Endothelial cell of hepatic sinusoid (primary cell): ENCODE results near the gene QPRT.
"Not testable (repeated sequence)": the region's sequence is repeated elsewhere in the genome, so short reads cannot be mapped to it uniquely, and the experiment has no call there.

Experiments
- in situ Hi-C: cut with HindIII; loops from 2 replicates; pipeline ENCODE4 v1.10.0; 2017; ENCODE audit warnings: low sequenced_read_pairs

The QPRT gene

DNA sequence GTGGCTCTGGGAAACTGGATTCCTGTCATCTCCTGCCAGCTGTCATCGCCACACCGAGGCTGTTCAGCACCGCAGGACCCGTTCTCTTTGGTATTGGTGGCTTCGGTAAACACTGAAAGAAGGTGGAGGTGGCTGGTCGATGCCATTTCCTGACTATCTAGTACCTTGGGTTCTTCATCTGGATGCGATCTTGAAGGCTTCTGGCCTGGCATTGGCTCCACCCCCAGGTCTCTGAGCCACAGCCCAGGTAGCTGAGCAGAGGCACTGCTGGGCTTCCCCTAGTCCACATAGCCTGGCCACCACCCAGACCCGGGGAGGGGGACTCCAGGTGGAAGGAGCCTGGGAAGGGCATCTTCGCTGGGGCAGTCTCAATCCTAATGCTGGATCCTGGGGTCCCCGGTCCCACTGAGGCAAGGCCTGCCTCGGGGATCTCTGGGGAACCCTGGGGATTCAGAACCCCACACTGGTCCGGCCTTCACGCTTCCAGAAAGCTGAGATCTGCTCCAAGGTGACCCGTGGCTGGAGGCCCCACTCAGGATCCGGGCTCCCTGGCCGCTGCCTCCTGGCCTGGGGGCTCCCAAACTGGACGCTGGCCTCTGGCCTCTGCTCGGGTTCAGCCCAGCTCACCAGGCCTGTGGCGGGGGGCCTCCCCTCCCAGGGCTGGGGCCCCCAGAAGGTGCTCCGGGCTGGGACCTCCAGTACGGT lies 65.0 kb downstream of the QPRT start:
- in situ Hi-C loops: no loop called here

DNA sequence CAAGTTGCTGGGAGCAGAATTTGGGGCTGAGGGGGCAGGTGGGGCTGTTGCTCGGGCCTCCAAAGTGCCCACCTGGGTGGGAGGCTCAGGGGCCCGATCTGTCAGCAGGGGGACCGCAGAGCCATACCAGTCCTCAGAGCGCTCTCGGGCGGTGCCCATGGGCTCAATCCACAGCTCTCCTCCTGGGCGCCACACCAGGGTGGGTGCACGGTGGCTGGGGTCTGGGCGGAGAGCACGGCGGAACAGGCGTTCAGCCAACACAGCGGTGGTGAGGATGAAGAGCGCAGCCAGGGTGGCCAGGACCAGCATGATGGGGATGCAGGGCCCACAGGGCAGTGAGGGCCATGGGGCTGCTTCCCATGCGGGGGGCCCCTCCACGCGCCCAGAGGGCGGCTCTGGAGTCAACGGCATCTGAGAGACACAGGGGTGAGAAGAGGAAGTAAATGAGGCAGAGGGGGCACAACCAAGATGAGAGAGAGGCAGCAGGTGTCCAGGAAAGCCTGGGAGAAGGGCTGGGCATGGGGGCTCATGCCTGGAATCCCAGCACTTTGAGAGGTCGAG lies 65.6 kb downstream of the QPRT start:
- in situ Hi-C loops: no loop called here

DNA sequence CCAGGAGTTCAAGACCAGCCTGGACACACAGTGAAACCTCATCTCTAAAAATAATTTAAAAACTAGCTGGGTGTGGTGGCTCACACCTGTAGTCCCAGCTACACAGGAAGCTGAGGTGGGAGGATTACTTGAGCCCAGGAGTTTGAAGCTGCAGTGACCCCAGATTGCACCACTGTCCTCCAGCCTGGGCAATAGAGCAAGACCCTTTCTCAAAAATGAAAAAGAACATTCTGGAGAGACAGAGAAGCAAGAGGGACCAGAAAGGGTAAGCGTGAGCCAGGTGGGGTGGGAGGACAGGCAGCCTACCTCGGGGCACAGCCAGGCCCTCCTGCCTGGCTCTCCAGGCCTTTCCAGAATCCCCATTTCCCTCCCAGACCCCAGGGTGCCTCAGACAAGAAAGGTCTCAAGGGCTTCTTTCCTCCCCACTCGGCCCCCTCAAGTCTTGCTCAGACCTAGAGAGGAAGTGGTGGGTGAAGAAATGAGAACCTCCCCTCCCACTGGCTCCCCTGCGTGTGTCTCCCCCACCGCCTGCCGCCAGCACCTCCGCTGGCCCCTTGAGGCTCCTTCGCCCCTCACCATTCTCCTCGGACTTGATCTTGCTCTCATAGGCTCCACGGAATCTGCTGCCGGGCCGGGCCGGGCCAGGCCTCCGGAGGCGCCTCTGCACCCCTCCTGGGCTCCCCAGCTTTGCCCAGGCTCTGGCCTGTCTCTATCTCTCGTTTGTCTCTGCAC lies 66.3 kb downstream of the QPRT start:
- in situ Hi-C loops: no loop called here

DNA sequence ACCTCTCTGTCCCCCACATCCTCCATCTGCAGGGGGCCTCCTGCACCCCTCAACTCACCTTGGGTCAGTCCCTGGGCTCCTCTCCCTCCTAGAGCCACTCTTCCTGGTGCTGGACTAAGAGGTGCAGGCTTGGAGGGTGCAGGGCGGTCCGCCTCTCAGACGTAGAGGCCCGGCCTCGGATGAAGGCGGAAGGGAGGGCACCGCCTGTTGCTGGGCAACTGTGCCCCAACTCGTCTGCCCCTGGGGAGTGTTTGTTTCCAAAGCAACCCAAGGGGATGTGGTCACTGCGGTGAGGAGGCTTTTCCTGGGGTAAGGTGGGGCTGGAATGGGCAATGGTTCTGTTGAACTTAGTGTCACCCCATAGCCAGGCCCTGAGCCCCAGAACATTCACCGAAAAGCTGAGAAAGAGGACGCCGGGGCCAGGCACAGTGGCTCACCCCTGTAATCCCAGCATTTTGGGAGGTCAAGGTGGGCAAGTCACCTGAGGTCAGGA lies 66.9 kb downstream of the QPRT start, which contains the start of gene C16orf54:
TSS of gene C16orf54 (minus strand) at position 138 of the 493 bp plus-strand sequence. CDS start 1,039 bp downstream, outside the sequence.
- in situ Hi-C loops: no loop called here

DNA sequence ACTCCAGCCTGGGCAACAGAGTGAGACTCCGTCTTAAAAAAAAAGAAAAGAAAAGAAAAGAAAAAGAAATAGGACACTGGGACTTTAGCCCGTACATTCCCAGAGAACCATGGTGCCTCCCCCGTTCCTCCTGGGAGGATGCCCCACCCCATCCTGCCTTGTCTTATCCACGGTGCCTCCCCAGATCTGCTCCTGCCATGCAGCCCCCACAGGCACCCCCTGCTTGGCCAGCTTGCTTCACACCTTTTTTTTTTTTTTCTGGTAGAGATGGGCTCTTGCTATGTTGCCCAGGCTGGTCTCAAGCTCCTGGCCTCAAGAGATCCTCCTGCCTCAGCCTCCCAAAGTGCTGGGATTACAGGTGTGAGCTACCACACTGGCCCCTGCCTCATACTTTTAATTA lies 67.5 kb downstream of the QPRT start:
- in situ Hi-C loops: not testable (repeated sequence)
